Fibroblast of pulmonary artery (primary cell): Measurements from ENCODE around the gene MLLT11.
A peak's percentile ranks its signal among the peaks of the same experiment; 100 is the strongest.

Experiments used
- DNase-seq: peaks from one replicate; pipeline ENCODE4 v3.0.0-alpha.2; 2010; ENCODE audit warnings: low read depth
- H3K4me3 ChIP-seq: replicated peaks from 2 replicates; pipeline ENCODE4 v1.5.1; 2011; ENCODE audit warnings: low read depth, mild to moderate bottlenecking, control low read depth, low read length, moderate library complexity
- CTCF ChIP-seq: IDR thresholded peaks from 2 replicates; pipeline ENCODE4 v1.5.1; 2011; ENCODE audit warnings: mild to moderate bottlenecking, control low read depth, low read length, inconsistent platforms; ENCODE audit errors: missing control alignments

The MLLT11 gene

GRCh38 chr1:151060007-151060656 is at the start of gene MLLT11:
Gene MLLT11, plus strand, starts transcription at chr1:151060397. Its CDS starts 6,828 bp downstream, at chr1:151067225.
- no peak for TF ChIP-seq CTCF
- peak; percentile 60 for DNase-seq
- H3K4me3 ChIP-seq, result peak within 1 kb of the TSS; percentile 97

GRCh38 chr1:151011154-151011850 is 48.9 kb upstream of the MLLT11 start:
- no peak for TF ChIP-seq CTCF
- no peak for DNase-seq

GRCh38 chr1:151012684-151013471 is 47.3 kb upstream of the MLLT11 start:
- TF ChIP-seq CTCF, result no peak
- H3K4me3 ChIP-seq, result no peak overlapping the region
- peak; percentile 56 for DNase-seq

More at GRCh38 chr1:151011154-151011850, 48.9 kb upstream of the MLLT11 start:
- H3K4me3 ChIP-seq, result no peak overlapping the region

GRCh38 chr1:151013518-151013917 is 46.7 kb upstream of the MLLT11 start:
- TF ChIP-seq CTCF, result peak; percentile 28
- peak; percentile 73 for DNase-seq
- H3K4me3 ChIP-seq, result no peak overlapping the region

GRCh38 chr1:151024540-151025146 is 35.6 kb upstream of the MLLT11 start:
- peak; percentile 88 for TF ChIP-seq CTCF
- H3K4me3 ChIP-seq, result no peak overlapping the region
- peak; percentile 79 for DNase-seq

GRCh38 chr1:151026460-151026859 is 33.7 kb upstream of the MLLT11 start:
- no peak overlapping the region for H3K4me3 ChIP-seq
- TF ChIP-seq CTCF, result no peak
- no peak for DNase-seq
